HG03039 (cell line): ENCODE results near the gene GALNT1.
A peak's percentile ranks its signal among the peaks of the same experiment; 100 is the strongest.

ENCODE experiments used
- ATAC-seq: cut with Tn5 transposase; IDR thresholded peaks from one replicate; pipeline ENCODE4 v1.9.1; 2021; ENCODE audit warnings: mild to moderate bottlenecking, moderate library complexity; ENCODE audit not compliant: unreplicated experiment

Gene GALNT1

DNA sequence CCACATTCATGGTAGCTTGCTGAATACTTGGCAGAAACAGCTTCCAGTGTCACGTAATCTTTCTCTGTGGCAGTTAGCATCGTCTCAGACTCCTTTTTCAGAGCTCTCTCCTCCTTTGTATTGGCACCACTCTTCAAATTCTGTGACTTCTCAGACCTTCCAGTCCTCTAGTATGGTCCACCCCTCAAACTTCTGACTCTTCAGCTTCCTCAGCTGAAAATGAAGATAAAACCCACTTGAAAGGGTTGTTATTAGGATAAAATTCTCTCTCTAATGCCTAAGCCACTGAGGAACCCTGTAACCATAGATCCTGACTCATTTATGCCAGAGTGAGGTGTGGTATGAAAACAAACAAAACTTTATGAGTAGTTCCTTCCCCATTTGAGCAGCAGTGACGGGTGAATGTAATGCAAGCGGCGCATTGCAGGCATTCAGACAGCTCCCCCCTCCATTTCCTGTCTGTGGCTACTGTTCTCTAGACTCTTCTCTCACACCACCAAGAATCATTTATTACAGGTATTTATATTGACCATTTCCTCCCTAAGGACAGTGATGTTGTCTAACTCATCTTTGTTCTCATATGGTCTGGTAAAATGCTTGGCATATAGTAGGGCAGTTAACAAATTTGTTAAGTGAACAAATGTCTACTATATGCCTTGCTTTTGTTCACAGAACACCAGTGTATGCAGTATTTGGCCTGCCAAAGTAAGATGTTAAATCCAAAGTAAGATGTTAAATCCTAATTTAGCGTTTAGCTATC is 35.3 kb downstream of the GALNT1 start:
- ATAC-seq, result peak; percentile 97

DNA sequence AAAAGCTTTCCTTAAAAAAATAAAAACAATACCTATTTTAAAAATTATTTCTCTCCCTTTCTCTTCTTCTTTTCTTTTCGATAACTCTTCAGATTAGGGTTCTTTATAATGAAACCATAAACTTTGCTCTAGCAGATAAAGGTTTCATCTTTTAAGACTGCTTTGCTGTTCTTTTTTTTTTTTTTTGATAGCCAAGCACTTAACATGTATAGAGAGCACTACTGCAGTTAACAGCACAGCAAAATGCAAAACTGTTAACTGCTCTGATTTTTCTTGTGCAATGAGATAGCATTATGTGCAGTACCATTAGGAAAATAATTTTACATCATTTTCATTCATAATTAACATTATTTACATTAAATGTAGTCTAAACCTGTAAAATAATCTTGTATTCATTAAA is 36.3 kb downstream of the GALNT1 start:
- ATAC-seq, result no peak

- no peak for ATAC-seq
Observed at GRCh38 chr18:35618289-35618688, 36.7 kb downstream of the GALNT1 start.

GRCh38 chr18:35618696-35619095 is 37.2 kb downstream of the GALNT1 start:
- ATAC-seq, result no peak

- no peak for ATAC-seq
Observed at GRCh38 chr18:35619464-35619863, 37.9 kb downstream of the GALNT1 start.

DNA sequence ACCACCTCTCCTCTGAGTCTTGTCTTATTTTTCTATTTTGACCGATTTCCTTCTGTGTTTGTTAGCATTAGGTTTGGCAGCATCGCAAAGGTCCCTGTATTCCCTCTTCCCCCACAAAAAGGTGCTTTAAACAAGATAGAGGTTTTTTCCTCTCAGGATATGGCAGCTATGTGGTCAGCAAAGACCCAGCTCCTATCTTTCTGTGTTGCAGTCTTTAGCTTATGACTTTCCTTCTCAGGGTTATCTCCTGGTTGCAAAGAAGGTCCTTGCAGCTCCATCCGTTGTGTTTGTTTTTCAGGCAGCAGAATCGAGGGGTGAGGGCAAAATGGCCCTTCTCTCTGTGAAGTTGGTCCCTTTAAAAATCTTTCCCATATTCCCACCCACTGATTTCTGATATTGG is 38.4 kb downstream of the GALNT1 start:
- no peak for ATAC-seq

DNA sequence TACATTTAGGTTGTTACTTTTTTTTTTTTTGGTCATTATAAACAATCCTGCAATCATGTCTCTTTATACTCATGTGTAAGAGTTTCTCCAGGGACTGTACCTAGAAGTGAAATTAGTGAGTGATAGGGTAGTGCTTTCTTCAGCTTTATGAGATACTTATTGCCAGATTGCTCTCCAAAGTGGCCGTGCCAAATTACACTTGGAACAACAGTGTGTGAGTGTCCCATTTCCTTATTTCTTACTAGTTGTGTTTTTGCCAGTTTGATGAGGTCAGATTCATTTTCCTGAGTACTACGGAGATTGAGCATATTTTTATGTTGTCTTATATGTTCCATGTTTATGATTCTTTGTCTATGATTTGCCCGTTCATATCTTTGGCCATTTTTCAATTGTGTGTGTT is 39.2 kb downstream of the GALNT1 start:
- no peak for ATAC-seq

- no peak for ATAC-seq
Observed at GRCh38 chr18:35623255-35623654, 41.7 kb downstream of the GALNT1 start.

DNA sequence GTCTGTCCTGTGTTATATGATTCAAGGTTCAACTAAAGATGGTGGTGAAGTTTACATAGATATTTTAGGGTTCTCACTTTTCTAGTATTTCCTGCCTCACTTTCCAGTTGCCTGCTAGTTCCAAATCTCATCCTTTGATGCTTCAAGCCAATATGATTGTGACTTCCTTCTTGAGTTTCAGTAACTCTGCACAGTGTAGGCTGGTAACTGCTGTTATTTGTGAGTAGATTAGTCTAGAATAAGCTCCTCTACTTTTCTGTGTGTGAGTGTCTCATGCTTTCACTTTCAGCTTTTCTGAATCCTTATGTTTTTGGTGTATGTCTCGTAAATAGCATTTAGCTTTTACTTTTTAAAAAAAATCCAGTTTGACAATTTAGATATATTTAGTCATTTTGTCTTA is 42.6 kb downstream of the GALNT1 start:
- ATAC-seq, result peak; percentile 90

- ATAC-seq, result no peak
Observed at GRCh38 chr18:35625232-35625631, 43.7 kb downstream of the GALNT1 start.

- no peak for ATAC-seq
Observed at GRCh38 chr18:35633761-35634160, 52.2 kb downstream of the GALNT1 start.

- ATAC-seq, result no peak
Observed at GRCh38 chr18:35634323-35634722, 52.8 kb downstream of the GALNT1 start.

DNA sequence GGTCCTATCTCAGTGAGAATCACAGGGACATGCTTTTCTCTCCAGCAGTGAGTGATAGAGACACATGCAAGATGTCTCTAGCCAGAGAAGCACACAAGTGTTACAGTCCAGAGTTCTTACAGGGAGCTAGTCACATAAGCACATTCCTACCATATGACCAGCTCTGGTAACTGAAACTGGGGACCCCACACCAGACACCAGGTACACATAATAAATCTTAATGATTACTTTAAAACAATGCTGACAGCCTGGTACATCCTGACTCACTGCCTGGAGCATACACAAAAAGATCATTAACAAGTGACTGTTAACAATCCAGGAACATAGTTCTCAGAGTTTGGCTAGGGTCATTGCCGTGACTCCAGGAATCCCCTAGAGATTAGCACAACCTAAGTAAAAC is 53.6 kb downstream of the GALNT1 start:
- no peak for ATAC-seq

DNA sequence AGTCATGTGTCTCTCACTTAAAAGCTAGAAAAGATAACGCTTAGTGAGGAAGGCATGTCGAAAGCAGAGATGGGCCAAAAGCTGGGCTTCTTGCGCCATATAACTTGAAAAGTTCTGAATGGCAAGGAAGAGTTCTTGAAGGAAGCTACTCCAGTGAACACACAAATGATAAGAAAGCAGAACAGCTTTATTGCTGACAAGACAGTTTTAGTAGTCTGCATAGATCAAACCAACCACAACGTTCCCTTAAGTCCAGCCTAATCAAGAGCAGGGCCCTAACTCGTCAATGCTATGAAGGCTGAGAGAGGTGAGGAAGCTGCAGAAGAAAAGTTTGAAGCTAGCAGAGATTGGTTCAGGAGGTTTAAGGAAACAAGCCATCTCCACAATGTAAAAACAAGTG is 55.7 kb downstream of the GALNT1 start:
- no peak for ATAC-seq

DNA sequence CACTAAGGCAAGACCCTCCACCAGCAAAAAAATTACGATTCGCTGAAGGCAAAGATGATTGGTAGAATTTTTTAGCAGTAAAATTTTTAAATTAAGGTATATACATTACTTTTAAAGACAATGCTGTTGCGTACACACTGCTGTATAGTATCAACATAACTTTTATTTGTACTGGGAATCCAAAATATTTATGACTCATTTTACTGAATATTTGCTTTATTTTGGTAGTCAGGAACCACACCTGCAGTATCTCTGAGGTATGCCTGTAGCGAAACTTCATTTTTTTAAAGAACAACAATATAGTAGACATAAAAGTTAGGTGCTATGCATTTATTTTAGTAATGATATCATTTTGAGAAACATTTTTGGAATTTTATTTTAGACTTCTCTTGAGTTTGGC is 57.8 kb downstream of the GALNT1 start:
- ATAC-seq, result no peak

DNA sequence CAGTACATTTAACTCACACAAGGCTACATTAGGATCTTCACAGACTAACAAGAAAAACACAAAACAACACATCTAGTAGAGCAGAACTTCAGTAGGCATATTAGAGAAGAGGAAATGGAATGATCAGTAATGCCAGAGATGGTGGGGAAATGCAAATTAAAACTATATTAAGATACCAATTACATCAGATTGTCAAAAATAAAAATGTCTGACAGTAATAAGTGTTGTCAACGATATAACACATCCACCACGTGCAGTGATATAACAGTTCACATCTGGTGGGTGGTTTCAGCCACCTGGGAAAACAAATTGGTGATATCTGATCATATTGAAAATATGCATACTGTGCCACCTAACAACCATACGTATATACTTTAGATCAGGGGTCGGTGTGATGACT is 59.9 kb downstream of the GALNT1 start:
- ATAC-seq, result no peak

DNA sequence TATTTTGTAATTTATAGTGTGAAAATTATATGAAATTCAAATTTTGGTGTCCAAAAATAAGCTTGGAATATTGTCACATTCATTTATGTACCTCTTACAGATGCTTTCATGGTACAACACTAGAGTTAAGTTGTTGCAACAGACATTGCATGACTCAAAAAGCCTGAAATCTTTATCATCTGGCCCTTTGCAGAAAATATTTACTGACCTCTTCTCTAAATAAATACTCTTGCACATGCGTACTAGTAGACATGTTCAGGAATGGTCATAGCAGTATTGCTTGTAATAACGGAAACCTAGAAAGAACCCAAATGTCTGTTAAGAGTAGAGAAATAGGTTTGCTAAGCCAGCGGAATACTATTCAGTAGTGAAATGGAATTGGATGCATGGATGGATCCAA is 60.4 kb downstream of the GALNT1 start:
- no peak for ATAC-seq

GRCh38 chr18:35642802-35643201 is 61.3 kb downstream of the GALNT1 start:
- ATAC-seq, result no peak

DNA sequence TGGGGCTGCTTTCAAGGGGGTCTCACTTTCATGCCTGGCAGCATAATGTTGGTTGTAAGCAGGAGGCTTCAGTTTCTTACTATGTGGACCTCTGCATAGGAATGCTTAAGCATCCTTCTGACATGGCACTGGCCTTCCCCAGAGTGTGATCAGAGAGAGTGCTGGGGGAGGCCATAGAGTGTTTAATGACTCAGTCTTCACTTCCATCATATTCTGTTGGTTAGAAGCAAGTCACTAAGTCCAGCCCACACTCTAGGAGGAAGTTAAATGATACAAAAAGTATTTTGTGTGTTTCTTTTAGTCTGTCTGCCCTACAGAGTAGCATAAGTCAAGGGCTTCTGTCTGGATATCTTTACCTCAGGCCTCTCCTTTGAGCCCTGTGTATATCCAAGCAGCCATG is 64.9 kb downstream of the GALNT1 start:
- no peak for ATAC-seq

- no peak for ATAC-seq
Observed at GRCh38 chr18:35653392-35654135, 72.0 kb downstream of the GALNT1 start.

GRCh38 chr18:35658112-35658511 is 76.6 kb downstream of the GALNT1 start:
- ATAC-seq, result no peak

- ATAC-seq, result no peak
Observed at GRCh38 chr18:35661483-35662146, 80.1 kb downstream of the GALNT1 start.
